GM21528 (cell line): Measurements from ENCODE around the gene EEF1A2.
A peak's percentile ranks its signal among the peaks of the same experiment; 100 is the strongest.
"Not testable (repeated sequence)": the region's sequence is repeated elsewhere in the genome, so short reads cannot be mapped to it uniquely, and the experiment has no call there.

Experiments used
- ATAC-seq: cut with Tn5 transposase; IDR thresholded peaks from one replicate; pipeline ENCODE4 v1.9.1; 2021; ENCODE audit warnings: mild to moderate bottlenecking, moderate library complexity; ENCODE audit not compliant: unreplicated experiment, low FRiP score

EEF1A2 gene

GRCh38 chr20:63521602-63522001, 22.7 kb upstream of the EEF1A2 start:
- no peak for ATAC-seq

GRCh38 chr20:63520934-63521601, 22.2 kb upstream of the EEF1A2 start:
- peak; percentile 25 for ATAC-seq

- peak; percentile 66 for ATAC-seq
Measured at GRCh38 chr20:63520504-63520933, 21.6 kb upstream of the EEF1A2 start, which contains the start of gene PPDPF. Gene PPDPF (plus strand): TSS chr20:63520765. CDS start chr20:63521309, 544 bp downstream.

GRCh38 chr20:63519668-63520503, 21.0 kb upstream of the EEF1A2 start:
- peak; percentile 40 for ATAC-seq

- no peak for ATAC-seq
Measured at GRCh38 chr20:63518946-63519667, 20.2 kb upstream of the EEF1A2 start.

GRCh38 chr20:63518351-63518861, 19.5 kb upstream of the EEF1A2 start:
- no peak for ATAC-seq

GRCh38 chr20:63517376-63518309, 18.8 kb upstream of the EEF1A2 start:
- no peak for ATAC-seq

- not testable (repeated sequence) for ATAC-seq
Measured at GRCh38 chr20:63514520-63514919, 15.6 kb upstream of the EEF1A2 start.

- no peak for ATAC-seq
Measured at GRCh38 chr20:63513207-63513606, 14.3 kb upstream of the EEF1A2 start.

- ATAC-seq: no peak
Measured at GRCh38 chr20:63509088-63509564, 10.2 kb upstream of the EEF1A2 start.

- ATAC-seq: no peak
Measured at GRCh38 chr20:63508072-63508768, 9.3 kb upstream of the EEF1A2 start.

GRCh38 chr20:63507083-63507743, 8.3 kb upstream of the EEF1A2 start:
- ATAC-seq: no peak

GRCh38 chr20:63505723-63506122, 6.8 kb upstream of the EEF1A2 start:
- no peak for ATAC-seq

- no peak for ATAC-seq
Measured at GRCh38 chr20:63505281-63505680, 6.4 kb upstream of the EEF1A2 start.

GRCh38 chr20:63504642-63505041, 5.8 kb upstream of the EEF1A2 start:
- no peak for ATAC-seq

GRCh38 chr20:63503524-63503923, 4.6 kb upstream of the EEF1A2 start:
- ATAC-seq: no peak

GRCh38 chr20:63502671-63503172, 3.8 kb upstream of the EEF1A2 start:
- ATAC-seq: no peak
